PFSK-1 (cell line): ENCODE measurements around the gene ATP5PO.

ENCODE experiments used
- FOXP2 ChIP-seq: optimal IDR thresholded peaks from 2 replicates; pipeline ENCODE3; 2011; ENCODE audit warnings: borderline replicate concordance, control low read depth, inconsistent platforms; ENCODE audit not compliant: insufficient read depth; ENCODE audit errors: extremely low read length, extremely low read depth
- POLR2AphosphoS5 ChIP-seq: IDR thresholded peaks from 2 replicates; pipeline ENCODE4 v1.6.1; 2012; ENCODE audit warnings: low read depth, mild to moderate bottlenecking, control low read depth, low read length, moderate library complexity
- REST ChIP-seq, 2 experiments: IDR thresholded peaks; 2 replicates each; pipeline versions ENCODE4 v1.6.1 to v1.8.0; 2011 to 2012; ENCODE audit warnings: low read depth in 2 of 2, low read length in 2 of 2, control low read depth in 1 of 2, inconsistent platforms in 1 of 2, mild to moderate bottlenecking in 1 of 2, moderate library complexity in 1 of 2; ENCODE audit not compliant: insufficient read depth in 1 of 2
- SIN3A ChIP-seq: IDR thresholded peaks from 2 replicates; pipeline ENCODE4 v1.6.1; 2012; ENCODE audit warnings: mild to moderate bottlenecking, low read length, moderate library complexity, borderline replicate concordance; ENCODE audit not compliant: insufficient read depth
- TAF1 ChIP-seq: IDR thresholded peaks from 2 replicates; pipeline ENCODE4 v1.6.1; 2012; ENCODE audit warnings: low read length, control low read depth, borderline replicate concordance; ENCODE audit not compliant: insufficient read depth

Gene ATP5PO

GRCh38 chr21:33945652-33946270, 30.2 kb upstream of the ATP5PO start:
- no peak for TF ChIP-seq FOXP2
- TF ChIP-seq TAF1, result no peak
- no peak for TF ChIP-seq SIN3A
- no peak for TF ChIP-seq POLR2AphosphoS5
- TF ChIP-seq REST (IDR thresholded peaks at IDR 0.05; ENCODE audit: insufficient read depth in 1 of 2, low read depth in 2 of 2, low read length in 2 of 2), result no peak

GRCh38 chr21:33944185-33944763, 28.7 kb upstream of the ATP5PO start:
- no peak for TF ChIP-seq POLR2AphosphoS5
- no peak for TF ChIP-seq FOXP2
- no peak for TF ChIP-seq REST (IDR thresholded peaks at IDR 0.05; ENCODE audit: insufficient read depth in 1 of 2, low read depth in 2 of 2, low read length in 2 of 2)
- no peak for TF ChIP-seq SIN3A
- no peak for TF ChIP-seq TAF1

- TF ChIP-seq REST (IDR thresholded peaks at IDR 0.05; ENCODE audit: insufficient read depth in 1 of 2, low read depth in 2 of 2, low read length in 2 of 2) (no peak), FOXP2 (no peak), SIN3A (no peak), POLR2AphosphoS5 (no peak), TAF1 (no peak)
These were observed 27.7 kb upstream of the ATP5PO start for GRCh38 chr21:33943293-33943692.

- no peak for TF ChIP-seq TAF1
These were observed 26.8 kb upstream of the ATP5PO start for GRCh38 chr21:33942426-33942825.

GRCh38 chr21:33940881-33941245, 25.3 kb upstream of the ATP5PO start:
- TF ChIP-seq TAF1 (no peak), FOXP2 (no peak), SIN3A (no peak), POLR2AphosphoS5 (no peak), REST (IDR thresholded peaks at IDR 0.05; ENCODE audit: insufficient read depth in 1 of 2, low read depth in 2 of 2, low read length in 2 of 2) (no peak)
